ENCODE measurements around the gene SLITRK3.

SLITRK3 gene, protein sequence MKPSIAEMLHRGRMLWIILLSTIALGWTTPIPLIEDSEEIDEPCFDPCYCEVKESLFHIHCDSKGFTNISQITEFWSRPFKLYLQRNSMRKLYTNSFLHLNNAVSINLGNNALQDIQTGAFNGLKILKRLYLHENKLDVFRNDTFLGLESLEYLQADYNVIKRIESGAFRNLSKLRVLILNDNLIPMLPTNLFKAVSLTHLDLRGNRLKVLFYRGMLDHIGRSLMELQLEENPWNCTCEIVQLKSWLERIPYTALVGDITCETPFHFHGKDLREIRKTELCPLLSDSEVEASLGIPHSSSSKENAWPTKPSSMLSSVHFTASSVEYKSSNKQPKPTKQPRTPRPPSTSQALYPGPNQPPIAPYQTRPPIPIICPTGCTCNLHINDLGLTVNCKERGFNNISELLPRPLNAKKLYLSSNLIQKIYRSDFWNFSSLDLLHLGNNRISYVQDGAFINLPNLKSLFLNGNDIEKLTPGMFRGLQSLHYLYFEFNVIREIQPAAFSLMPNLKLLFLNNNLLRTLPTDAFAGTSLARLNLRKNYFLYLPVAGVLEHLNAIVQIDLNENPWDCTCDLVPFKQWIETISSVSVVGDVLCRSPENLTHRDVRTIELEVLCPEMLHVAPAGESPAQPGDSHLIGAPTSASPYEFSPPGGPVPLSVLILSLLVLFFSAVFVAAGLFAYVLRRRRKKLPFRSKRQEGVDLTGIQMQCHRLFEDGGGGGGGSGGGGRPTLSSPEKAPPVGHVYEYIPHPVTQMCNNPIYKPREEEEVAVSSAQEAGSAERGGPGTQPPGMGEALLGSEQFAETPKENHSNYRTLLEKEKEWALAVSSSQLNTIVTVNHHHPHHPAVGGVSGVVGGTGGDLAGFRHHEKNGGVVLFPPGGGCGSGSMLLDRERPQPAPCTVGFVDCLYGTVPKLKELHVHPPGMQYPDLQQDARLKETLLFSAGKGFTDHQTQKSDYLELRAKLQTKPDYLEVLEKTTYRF

GRCh38 chr3:165195640-165196576 is at the start of gene SLITRK3:
TSS of gene SLITRK3 (minus strand) at chr3:165196384. CDS start at chr3:165190830, 5,554 bp downstream.
- peaks cover 5% of the 10 kb centered on the region for H3K4me1 Mint-ChIP-seq (ENCODE audit: low read depth)
- peaks cover 53% of the 10 kb centered on the region for H3K27me3 Mint-ChIP-seq (ENCODE audit: low read depth)
- H3K36me3 Mint-ChIP-seq (ENCODE audit: low read depth) = peaks cover 3% of the 10 kb centered on the region
- H3K4me3 Mint-ChIP-seq = no peak within 1 kb of the TSS
- no peaks in the 10 kb centered on the region for H3K9me3 Mint-ChIP-seq
- H3K27ac Mint-ChIP-seq = no peak within 1 kb of the TSS
- no peak for DNase-seq (ENCODE audit: low spot score)

- no peak overlapping the region for H3K27ac Mint-ChIP-seq
- no peaks in the 10 kb centered on the region for H3K36me3 Mint-ChIP-seq (ENCODE audit: low read depth)
- no peaks in the 10 kb centered on the region for H3K4me1 Mint-ChIP-seq (ENCODE audit: low read depth)
- H3K27me3 Mint-ChIP-seq (ENCODE audit: low read depth) = no peaks in the 10 kb centered on the region
- H3K9me3 Mint-ChIP-seq = peaks cover 3% of the 10 kb centered on the region
- no peak overlapping the region for H3K4me3 Mint-ChIP-seq
- no peak for DNase-seq (ENCODE audit: low spot score)
Observed at GRCh38 chr3:165243597-165243996, 47.4 kb upstream of the SLITRK3 start.

DNA sequence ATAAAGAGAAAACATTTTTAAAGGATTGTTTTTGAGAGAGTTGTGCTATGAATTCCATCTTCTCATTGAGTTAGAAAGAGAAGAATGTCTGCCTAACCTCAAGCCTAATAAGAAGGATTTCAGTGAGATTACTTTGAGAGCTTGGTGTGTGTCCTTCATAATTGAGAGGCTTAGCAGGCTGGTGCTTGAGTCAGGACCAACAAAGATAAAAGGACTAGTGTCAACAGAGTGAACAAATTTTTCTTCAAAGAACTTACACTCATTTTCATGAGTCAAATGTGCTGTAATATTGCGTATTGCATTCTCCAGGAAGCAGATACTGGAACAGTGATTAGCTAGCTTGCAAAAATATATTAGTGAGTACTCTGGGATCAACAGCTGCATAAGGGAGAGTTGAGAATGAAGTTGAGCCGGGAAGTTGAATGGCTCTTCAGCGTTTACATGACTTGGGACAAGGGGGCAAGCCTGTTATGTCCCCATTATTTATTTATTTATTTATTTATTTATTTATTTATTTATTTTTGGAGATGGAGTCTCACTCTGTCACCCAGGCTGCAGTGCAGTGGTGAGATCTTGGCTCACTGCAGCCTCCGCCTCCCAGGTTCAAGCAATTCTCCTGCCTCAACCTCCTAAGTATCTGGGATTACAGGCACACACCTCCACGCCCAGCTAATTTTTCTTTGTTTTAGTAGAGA is 37.5 kb upstream of the SLITRK3 start:
- Mint-ChIP-seq H3K4me1 (ENCODE audit: low read depth) (no peaks in the 10 kb centered on the region), H3K4me3 (no peak overlapping the region), H3K27ac (no peak overlapping the region), H3K27me3 (ENCODE audit: low read depth) (no peaks in the 10 kb centered on the region), H3K36me3 (ENCODE audit: low read depth) (no peaks in the 10 kb centered on the region), H3K9me3 (no peaks in the 10 kb centered on the region)
- DNase-seq (ENCODE audit: low spot score) = no peak

DNA sequence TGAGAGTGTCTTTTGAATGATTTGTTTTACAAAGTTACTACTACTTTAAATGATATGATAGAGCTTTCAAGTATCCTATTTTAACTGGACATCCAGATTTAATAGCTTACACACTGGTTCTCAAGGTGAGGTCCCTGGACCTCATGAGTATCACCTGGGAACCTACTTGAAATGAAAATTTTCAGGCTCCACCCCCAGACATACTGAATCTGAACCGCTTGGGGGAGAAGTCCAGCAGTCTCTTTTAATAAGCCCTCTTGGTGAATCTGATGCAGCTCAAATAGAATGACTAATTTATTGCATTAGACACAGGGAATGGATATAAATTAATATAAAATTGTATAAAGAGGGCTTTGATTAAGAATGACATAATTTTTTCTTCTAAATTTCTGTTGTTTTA is 29.4 kb upstream of the SLITRK3 start:
- no peak for DNase-seq (ENCODE audit: low spot score)
- no peaks in the 10 kb centered on the region for H3K4me1 Mint-ChIP-seq (ENCODE audit: low read depth)
- no peaks in the 10 kb centered on the region for H3K36me3 Mint-ChIP-seq (ENCODE audit: low read depth)
- H3K4me3 Mint-ChIP-seq = no peak overlapping the region
- H3K27me3 Mint-ChIP-seq (ENCODE audit: low read depth) = no peaks in the 10 kb centered on the region
- no peaks in the 10 kb centered on the region for H3K9me3 Mint-ChIP-seq
- H3K27ac Mint-ChIP-seq = no peak overlapping the region

DNA sequence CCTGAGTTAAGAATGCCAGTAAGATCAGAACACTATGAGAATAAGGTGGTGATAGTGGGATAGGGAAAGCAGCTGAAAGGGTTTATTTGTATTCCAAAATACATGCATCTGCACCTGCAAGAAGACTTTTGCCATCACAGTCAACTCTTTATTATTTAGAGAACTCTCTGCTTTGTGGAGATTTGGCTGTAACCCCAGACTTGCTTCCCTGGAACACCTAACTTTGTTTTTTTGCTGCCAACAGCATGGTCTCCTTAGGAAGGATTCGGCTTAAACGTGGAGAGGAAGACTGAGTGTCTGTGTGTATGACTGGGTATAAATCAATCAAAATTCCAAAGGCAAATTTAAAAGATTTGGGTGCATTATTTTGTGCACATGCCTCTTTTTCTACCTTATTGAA is 21.6 kb upstream of the SLITRK3 start:
- H3K27ac Mint-ChIP-seq = no peak overlapping the region
- H3K36me3 Mint-ChIP-seq (ENCODE audit: low read depth) = no peaks in the 10 kb centered on the region
- H3K9me3 Mint-ChIP-seq = no peaks in the 10 kb centered on the region
- DNase-seq (ENCODE audit: low spot score) = no peak
- no peaks in the 10 kb centered on the region for H3K4me1 Mint-ChIP-seq (ENCODE audit: low read depth)
- H3K4me3 Mint-ChIP-seq = no peak overlapping the region
- no peaks in the 10 kb centered on the region for H3K27me3 Mint-ChIP-seq (ENCODE audit: low read depth)

- Mint-ChIP-seq H3K27me3 (ENCODE audit: low read depth) (no peaks in the 10 kb centered on the region), H3K9me3 (no peaks in the 10 kb centered on the region), H3K27ac (no peak overlapping the region), H3K4me3 (no peak overlapping the region), H3K36me3 (ENCODE audit: low read depth) (no peaks in the 10 kb centered on the region), H3K4me1 (ENCODE audit: low read depth) (no peaks in the 10 kb centered on the region)
- no peak for DNase-seq (ENCODE audit: low spot score)
Observed at GRCh38 chr3:165212580-165212979, 16.4 kb upstream of the SLITRK3 start.

GRCh38 chr3:165211721-165212120 is 15.5 kb upstream of the SLITRK3 start:
- no peak for DNase-seq (ENCODE audit: low spot score)
- Mint-ChIP-seq H3K4me1 (ENCODE audit: low read depth) (peaks cover 1% of the 10 kb centered on the region), H3K27ac (no peak overlapping the region), H3K36me3 (ENCODE audit: low read depth) (no peaks in the 10 kb centered on the region), H3K27me3 (ENCODE audit: low read depth) (no peaks in the 10 kb centered on the region), H3K4me3 (no peak overlapping the region), H3K9me3 (no peaks in the 10 kb centered on the region)

- DNase-seq (ENCODE audit: low spot score) = no peak
- Mint-ChIP-seq H3K9me3 (no peaks in the 10 kb centered on the region), H3K4me1 (ENCODE audit: low read depth) (peaks cover 1% of the 10 kb centered on the region), H3K4me3 (no peak overlapping the region), H3K27me3 (ENCODE audit: low read depth) (no peaks in the 10 kb centered on the region), H3K27ac (no peak overlapping the region), H3K36me3 (ENCODE audit: low read depth) (no peaks in the 10 kb centered on the region)
Observed at GRCh38 chr3:165210727-165211126, 14.5 kb upstream of the SLITRK3 start.

DNA sequence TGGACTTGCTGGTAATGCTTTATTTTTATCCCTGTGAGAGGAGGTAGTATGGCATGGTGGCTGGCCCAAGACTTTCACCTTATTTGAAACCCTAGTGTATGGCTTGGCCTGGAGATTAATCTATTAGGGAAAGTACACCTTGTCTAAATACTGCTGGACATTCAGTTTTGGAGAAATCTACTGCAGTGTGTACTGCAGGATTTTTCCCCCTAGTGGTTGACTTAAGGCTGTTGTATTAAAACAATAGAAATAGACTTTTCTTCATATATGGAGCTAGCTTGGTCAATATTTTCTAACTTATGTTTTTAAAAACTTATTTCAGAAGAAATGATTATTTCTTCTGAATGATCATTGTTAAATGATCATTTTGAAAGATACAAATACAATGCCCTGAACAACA is 13.9 kb upstream of the SLITRK3 start:
- DNase-seq (ENCODE audit: low spot score) = no peak
- no peak overlapping the region for H3K27ac Mint-ChIP-seq
- H3K4me1 Mint-ChIP-seq (ENCODE audit: low read depth) = peaks cover 1% of the 10 kb centered on the region
- no peaks in the 10 kb centered on the region for H3K36me3 Mint-ChIP-seq (ENCODE audit: low read depth)
- no peaks in the 10 kb centered on the region for H3K27me3 Mint-ChIP-seq (ENCODE audit: low read depth)
- H3K9me3 Mint-ChIP-seq = no peaks in the 10 kb centered on the region
- no peak overlapping the region for H3K4me3 Mint-ChIP-seq

DNA sequence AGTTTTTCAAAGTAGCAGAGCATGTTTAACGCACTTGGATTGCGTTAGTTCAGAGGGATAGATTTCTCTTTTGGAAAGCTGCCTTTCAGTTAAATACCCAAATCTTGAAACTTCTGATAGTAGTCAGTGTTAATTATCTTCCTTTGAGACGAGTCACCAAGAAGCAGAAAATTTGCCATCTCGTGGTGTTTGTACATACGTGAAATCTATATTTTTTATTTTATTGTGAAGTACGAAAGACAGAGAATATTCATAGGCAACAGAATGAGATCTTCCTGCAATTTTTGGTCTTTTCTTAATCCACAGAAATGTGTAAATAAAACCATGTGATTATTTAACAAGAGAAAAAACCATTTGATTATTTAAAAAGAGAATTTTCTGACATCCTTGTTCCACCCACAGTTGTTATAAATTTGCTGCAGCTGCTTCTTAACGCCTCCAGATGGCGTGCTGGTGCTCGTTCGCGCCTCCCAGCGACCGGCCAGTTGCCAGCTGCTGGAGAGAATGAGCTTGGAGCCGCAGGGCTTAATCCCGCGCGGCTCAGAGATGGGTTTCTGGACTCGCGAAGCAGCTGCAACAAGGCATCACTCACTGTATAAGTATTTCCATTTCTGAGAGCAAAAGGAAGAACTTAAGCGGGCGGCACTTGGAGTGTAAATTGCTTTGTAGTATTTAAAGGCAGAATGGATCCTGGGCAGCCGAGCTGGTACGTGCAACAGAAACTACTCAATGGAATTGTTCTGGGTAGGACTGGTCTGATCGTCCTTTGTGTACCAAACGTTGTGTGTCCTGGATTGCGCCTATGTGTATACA is 10.5 kb upstream of the SLITRK3 start:
- no peak overlapping the region for H3K27ac Mint-ChIP-seq

GRCh38 chr3:165204445-165204844 is 8.3 kb upstream of the SLITRK3 start:
- H3K9me3 Mint-ChIP-seq = no peaks in the 10 kb centered on the region
- DNase-seq (ENCODE audit: low spot score) = no peak
- H3K4me3 Mint-ChIP-seq = no peak overlapping the region
- no peaks in the 10 kb centered on the region for H3K27me3 Mint-ChIP-seq (ENCODE audit: low read depth)
- H3K4me1 Mint-ChIP-seq (ENCODE audit: low read depth) = peaks cover 1% of the 10 kb centered on the region
- no peak overlapping the region for H3K27ac Mint-ChIP-seq
- H3K36me3 Mint-ChIP-seq (ENCODE audit: low read depth) = no peaks in the 10 kb centered on the region

More for the DNA sequence above, 10.5 kb upstream of the SLITRK3 start:
- Mint-ChIP-seq H3K9me3 (no peaks in the 10 kb centered on the region), H3K36me3 (ENCODE audit: low read depth) (no peaks in the 10 kb centered on the region), H3K27me3 (ENCODE audit: low read depth) (no peaks in the 10 kb centered on the region), H3K4me3 (peak overlapping the region; percentile 54), H3K4me1 (ENCODE audit: low read depth) (peaks cover 1% of the 10 kb centered on the region)
- peak; percentile 29 for DNase-seq (ENCODE audit: low spot score)

- H3K9me3 Mint-ChIP-seq = no peaks in the 10 kb centered on the region
- H3K4me1 Mint-ChIP-seq (ENCODE audit: low read depth) = peaks cover 1% of the 10 kb centered on the region
- H3K27me3 Mint-ChIP-seq (ENCODE audit: low read depth) = no peaks in the 10 kb centered on the region
- no peak overlapping the region for H3K4me3 Mint-ChIP-seq
- no peaks in the 10 kb centered on the region for H3K36me3 Mint-ChIP-seq (ENCODE audit: low read depth)
- H3K27ac Mint-ChIP-seq = no peak overlapping the region
- no peak for DNase-seq (ENCODE audit: low spot score)
Observed at GRCh38 chr3:165202995-165203394, 6.8 kb upstream of the SLITRK3 start.
